ENCODE results near the gene ADGRE2.

DNA sequence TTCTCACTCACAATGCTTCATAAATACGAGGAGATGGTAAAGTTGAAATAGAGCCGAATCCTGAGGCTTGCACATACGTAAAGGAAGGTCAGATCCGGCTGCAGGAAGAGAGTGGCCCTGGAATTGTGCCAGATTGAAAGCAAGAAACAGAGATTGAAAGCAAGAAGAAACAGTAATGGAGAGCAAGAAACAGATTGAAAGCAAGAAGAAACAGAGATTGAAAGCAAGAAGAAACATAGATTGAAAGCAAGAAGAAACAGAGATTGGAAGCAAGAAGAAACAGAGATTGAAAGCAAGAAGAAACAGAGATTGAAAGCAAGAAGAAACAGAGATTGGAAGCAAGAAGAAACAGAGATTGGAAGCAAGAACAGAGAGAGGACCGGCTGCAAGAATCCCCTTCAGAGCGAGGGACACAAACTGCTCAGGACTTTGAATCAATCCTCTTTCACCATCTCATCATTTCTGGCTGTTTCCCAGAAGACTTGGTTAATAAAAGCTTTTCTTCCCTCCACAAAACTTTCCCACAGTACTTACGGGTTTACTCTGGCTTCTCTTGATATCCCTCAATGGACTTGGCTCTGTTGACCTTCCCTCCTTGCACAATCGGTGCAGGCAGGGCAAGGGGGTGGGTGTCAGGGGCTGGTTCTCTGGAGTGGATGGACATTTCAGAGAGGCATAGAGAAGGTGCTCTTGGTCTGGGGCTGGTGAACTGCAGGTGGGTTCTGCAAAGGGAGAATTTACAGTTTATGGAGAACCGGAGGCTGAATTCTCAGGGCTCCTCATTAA, 31.1 kb upstream of the ADGRE2 start:
- TF ChIP-seq, protein P1, sequence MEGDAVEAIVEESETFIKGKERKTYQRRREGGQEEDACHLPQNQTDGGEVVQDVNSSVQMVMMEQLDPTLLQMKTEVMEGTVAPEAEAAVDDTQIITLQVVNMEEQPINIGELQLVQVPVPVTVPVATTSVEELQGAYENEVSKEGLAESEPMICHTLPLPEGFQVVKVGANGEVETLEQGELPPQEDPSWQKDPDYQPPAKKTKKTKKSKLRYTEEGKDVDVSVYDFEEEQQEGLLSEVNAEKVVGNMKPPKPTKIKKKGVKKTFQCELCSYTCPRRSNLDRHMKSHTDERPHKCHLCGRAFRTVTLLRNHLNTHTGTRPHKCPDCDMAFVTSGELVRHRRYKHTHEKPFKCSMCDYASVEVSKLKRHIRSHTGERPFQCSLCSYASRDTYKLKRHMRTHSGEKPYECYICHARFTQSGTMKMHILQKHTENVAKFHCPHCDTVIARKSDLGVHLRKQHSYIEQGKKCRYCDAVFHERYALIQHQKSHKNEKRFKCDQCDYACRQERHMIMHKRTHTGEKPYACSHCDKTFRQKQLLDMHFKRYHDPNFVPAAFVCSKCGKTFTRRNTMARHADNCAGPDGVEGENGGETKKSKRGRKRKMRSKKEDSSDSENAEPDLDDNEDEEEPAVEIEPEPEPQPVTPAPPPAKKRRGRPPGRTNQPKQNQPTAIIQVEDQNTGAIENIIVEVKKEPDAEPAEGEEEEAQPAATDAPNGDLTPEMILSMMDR (IDR thresholded peaks at IDR 0.05) = no peak
- TF ChIP-seq POLR2A (IDR thresholded peaks at IDR 0.05; ENCODE audit: low read depth) = no peak
- no peak for TF ChIP-seq EP300 (IDR thresholded peaks at IDR 0.05)
- TF ChIP-seq POLR2AphosphoS5 (IDR thresholded peaks at IDR 0.05) = no peak
